Endothelial cell of umbilical vein (primary cell): Measurements from ENCODE around the gene KLHL6. TPM values are rescaled to one million over a fixed set of nuclear protein-coding genes. Genes with fewer than 3 reads are reported as not detected.
A peak's percentile ranks its signal among the peaks of the same experiment; 100 is the strongest.

Experiments
- BruUV-seq: library from RNA; stranded (reverse); fragments of 400-500 nt; replicated peaks from 2 replicates; lab custom pipeline; 2021; lab: Mats Ljungman, UMichigan
- CTCF ChIA-PET: fragments of 300-600, 350-600 bp; sonication (Branson Sonifier 250); formaldehyde crosslinking; loops from one replicate; lab custom pipeline; 2021; ENCODE audit warnings: antibody characterized with exemption, inconsistent platforms; lab: Charles Lee
- POLR2A ChIA-PET: fragments of 300-600, 350-600 bp; sonication (Branson Sonifier 250); formaldehyde crosslinking; loops from one replicate; lab custom pipeline; 2021; ENCODE audit warnings: antibody characterized with exemption, inconsistent platforms; lab: Charles Lee
- DNase-seq: peaks from one replicate; pipeline ENCODE4 v3.0.0-alpha.2; 2011; ENCODE audit warnings: low read depth, low spot score
- FAIRE-seq: peaks from 2 replicates; lab custom pipeline; 2011; peaks lifted over from hg19 to GRCh38; lab: Jason Lieb, UNC
- H2AFZ ChIP-seq: 2 replicates; pipeline ENCODE4 v1.6.0; 2012; ENCODE audit warnings: low read depth, low read length, control low read depth, inconsistent platforms
- H3K27ac ChIP-seq: 2 replicates; pipeline ENCODE4 v1.5.1; 2011; ENCODE audit warnings: low read depth, mild to moderate bottlenecking, control low read depth, low read length, moderate library complexity; ENCODE audit not compliant: insufficient read depth
- H3K27me3 ChIP-seq, 2 experiments: 2 replicates each; pipeline versions ENCODE4 v1.6.0 to v1.6.1; 2011; ENCODE audit warnings: low read length in 2 of 2, mixed read lengths in 1 of 2; ENCODE audit not compliant: control insufficient read depth in 2 of 2, insufficient read depth in 2 of 2
- H3K36me3 ChIP-seq, 2 experiments: 2 replicates in 1 of 2; 3 replicates in 1 of 2; pipeline ENCODE4 v1.5.1; 2011; ENCODE audit warnings: low read length in 2 of 2, mild to moderate bottlenecking in 1 of 2, moderate library complexity in 1 of 2; ENCODE audit not compliant: control insufficient read depth in 2 of 2, insufficient read depth in 2 of 2; ENCODE audit errors: extremely low read depth in 1 of 2
- H3K4me1 ChIP-seq: 3 replicates; pipeline ENCODE4 v1.5.1; 2011; ENCODE audit warnings: mild to moderate bottlenecking, low read length; ENCODE audit not compliant: control insufficient read depth, insufficient read depth; ENCODE audit errors: extremely low read depth
- H3K4me2 ChIP-seq: 2 replicates; pipeline ENCODE4 v1.6.1; 2011; ENCODE audit warnings: low read length, control low read depth, mixed read lengths; ENCODE audit not compliant: insufficient read depth
- H3K4me3 ChIP-seq, 3 experiments: fragments of 200-600 bp in 1 of 3; sonication (generic), shearing (Covaris generic) in 1 of 3; replicated peaks in 1 of 3; 2 replicates each; pipeline ENCODE4 v1.5.1; 2011 to 2016; ENCODE audit warnings: control low read depth in 3 of 3, low read length in 3 of 3, mild to moderate bottlenecking in 2 of 3, inconsistent platforms in 1 of 3, low read depth in 1 of 3, moderate library complexity in 1 of 3; ENCODE audit not compliant: insufficient read depth in 1 of 3
- H3K79me2 ChIP-seq: 2 replicates; pipeline ENCODE4 v1.6.0; 2012; ENCODE audit warnings: low read length, inconsistent platforms; ENCODE audit not compliant: control insufficient read depth, insufficient read depth
- H3K9ac ChIP-seq: replicated peaks from 2 replicates; pipeline ENCODE3; 2011; ENCODE audit warnings: low read length, control low read depth; ENCODE audit not compliant: insufficient read depth; ENCODE audit errors: extremely low read depth
- H3K9me1 ChIP-seq: replicated peaks from 3 replicates; pipeline ENCODE4 v1.6.0; 2011; ENCODE audit warnings: mild to moderate bottlenecking, low read length; ENCODE audit not compliant: control insufficient read depth, insufficient read depth; ENCODE audit errors: extremely low read depth
- H3K9me3 ChIP-seq: replicated peaks from 2 replicates; pipeline ENCODE4 v1.5.1; 2012; ENCODE audit warnings: low read length, inconsistent platforms; ENCODE audit not compliant: control insufficient read depth, insufficient read depth
- H4K20me1 ChIP-seq: replicated peaks from 2 replicates; pipeline ENCODE3; 2011; ENCODE audit warnings: mild to moderate bottlenecking, low read length; ENCODE audit not compliant: control insufficient read depth, insufficient read depth; ENCODE audit errors: extremely low read depth
- EZH2 ChIP-seq: IDR thresholded peaks from 2 replicates; pipeline ENCODE4 v1.6.1; 2012; ENCODE audit warnings: borderline replicate concordance, low read depth, mild to moderate bottlenecking, moderate library complexity, low read length, inconsistent platforms; ENCODE audit not compliant: severe bottlenecking
- FOS ChIP-seq: IDR thresholded peaks from 2 replicates; pipeline ENCODE4 v1.6.1; 2011; ENCODE audit warnings: mild to moderate bottlenecking, low read length, moderate library complexity, borderline replicate concordance; ENCODE audit not compliant: insufficient read depth
- GATA2 ChIP-seq: IDR thresholded peaks from 2 replicates; pipeline ENCODE4 v1.7.0; 2011; ENCODE audit warnings: low read depth, mild to moderate bottlenecking, moderate library complexity, mixed read lengths, low read length; ENCODE audit not compliant: insufficient read length, insufficient read depth
- JUN ChIP-seq: IDR thresholded peaks from 2 replicates; pipeline ENCODE4 v1.6.1; 2011; ENCODE audit warnings: borderline replicate concordance, low read depth; ENCODE audit not compliant: insufficient read length, insufficient read depth
- MYC ChIP-seq: IDR thresholded peaks from one replicate; pipeline ENCODE4 v1.6.1; 2011; ENCODE audit warnings: mild to moderate bottlenecking, low read depth, low read length
- POLR2A ChIP-seq: IDR thresholded peaks from 2 replicates; pipeline ENCODE4 v1.6.1; 2012; ENCODE audit warnings: low read depth, mild to moderate bottlenecking, control low read depth, low read length
- POLR2AphosphoS5 ChIP-seq: IDR thresholded peaks from 2 replicates; pipeline ENCODE4 v1.6.1; 2012; ENCODE audit warnings: low read depth, mild to moderate bottlenecking, control low read depth, low read length, moderate library complexity; ENCODE audit not compliant: insufficient read depth
- dilution Hi-C: fragments of 300-500 bp; cut with MboI; formaldehyde crosslinking; loops from one replicate; pipeline ENCODE4 v1.15.0; 2019; ENCODE audit warnings: low sequenced_read_pairs; ENCODE audit not compliant: extremely low pct_ligation_motif_present
- intact Hi-C: fragments of 100-400 bp; cut with micrococcal nuclease; formaldehyde crosslinking; loops from one replicate; pipeline ENCODE4 v1.10.0; 2022
- polyA plus RNA-seq, 4 experiments: library from polyadenylated mRNA; depleted of rRNA in 3 of 4; stranded (reverse) in 3 of 4; unstranded in 1 of 4; fragments of >200 nt; gene quantifications; 2 replicates each; pipeline versions ENCODE4 v1.2.1 to v1.2.3, GENCODE V29; 2011 to 2012; ENCODE audit warnings: missing spikeins in 1 of 4
- total RNA-seq: library from RNA; stranded (reverse); gene quantifications from 2 replicates; pipeline ENCODE4 v1.2.3, GENCODE V29; 2021
- TF ChIP-seq, protein P1 (sequence below): IDR thresholded peaks from 2 replicates; pipeline ENCODE4 v1.6.1; 2011; ENCODE audit not compliant: insufficient read depth, insufficient read length
- TF ChIP-seq, protein P2 (sequence below), 2 donors: IDR thresholded peaks; 1 replicate in 1 of 2; 2 replicates in 1 of 2; pipeline ENCODE4 v1.5.1; 2011; ENCODE audit warnings: low read length in 2 of 2, mild to moderate bottlenecking in 2 of 2, moderate library complexity in 2 of 2, control low read depth in 1 of 2, inconsistent platforms in 1 of 2, low read depth in 1 of 2; ENCODE audit not compliant: insufficient read depth in 1 of 2; ENCODE audit errors: extremely low read depth in 1 of 2

The KLHL6 gene
- total and polyA plus RNA-seq, 2 donors (not counting 3 experiments of a cell fraction or from before 2014, with no cell fraction given): 5.7 to 12.6 TPM

DNA sequence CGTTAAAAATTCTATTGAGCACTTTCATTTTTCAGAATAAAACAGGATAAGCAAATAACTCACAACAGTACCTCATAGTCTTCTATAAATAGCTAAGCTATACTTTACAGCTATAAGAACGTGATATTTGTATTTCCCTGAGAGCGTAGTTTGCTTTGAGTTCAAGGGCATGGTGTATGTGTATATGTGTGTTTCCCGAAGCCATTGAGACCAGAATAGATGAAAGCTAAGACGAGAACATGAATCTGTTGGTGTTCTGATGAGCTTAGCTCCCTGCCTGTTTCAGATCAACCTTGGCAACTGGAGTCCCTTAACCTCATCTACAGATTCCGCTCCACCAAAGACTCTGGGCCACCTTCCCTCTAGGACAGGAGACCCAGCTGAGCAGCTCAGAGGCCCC, 67.6 kb downstream of the KLHL6 start:
- no peaks in the 10 kb centered on the region for H3K9me1 ChIP-seq

DNA sequence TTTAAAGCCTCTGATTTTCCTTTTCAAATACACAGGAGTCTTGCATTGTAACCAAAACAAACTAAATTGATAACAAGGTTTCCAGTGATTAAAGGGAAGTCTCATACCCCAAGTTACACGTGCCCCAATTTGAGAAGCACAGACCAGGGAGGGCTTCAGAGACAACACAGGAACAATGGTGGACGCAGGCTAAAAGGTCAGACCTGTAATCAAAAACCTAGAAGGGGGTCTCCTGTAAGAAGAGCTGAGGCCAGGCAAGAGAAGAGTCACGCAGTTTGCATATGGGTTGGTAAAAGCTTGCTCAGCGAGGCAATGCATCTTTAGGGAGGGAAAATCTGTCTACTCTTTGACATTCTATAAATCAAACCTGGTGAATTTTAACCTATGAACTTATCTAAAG, 68.5 kb downstream of the KLHL6 start:
- no peaks in the 10 kb centered on the region for H3K27me3 ChIP-seq
- H3K9me1 ChIP-seq: no peaks in the 10 kb centered on the region
- no peak overlapping the region for H3K27ac ChIP-seq
- no peaks in the 10 kb centered on the region for H3K9me3 ChIP-seq
- ChIA-PET POLR2A (no interaction called here), CTCF (interaction anchor here (1.1 to 1.5 kb wide), 3 partner anchors 9 to 17 kb away, joined by 3 to 6 read pairs (median 3); no protein-coding TSS in a partner anchor)
- H3K9ac ChIP-seq: no peak overlapping the region
- no peak overlapping the region for H2AFZ ChIP-seq
- FAIRE-seq (no peak), DNase-seq (no peak)
- dilution Hi-C loops: no loop called here
- H3K4me1 ChIP-seq: peaks cover 6% of the 10 kb centered on the region
- H3K4me2 ChIP-seq: no peak overlapping the region
- H3K36me3 ChIP-seq: no peaks in the 10 kb centered on the region
- no peak for TF ChIP-seq MYC
- TF ChIP-seq, protein P1, sequence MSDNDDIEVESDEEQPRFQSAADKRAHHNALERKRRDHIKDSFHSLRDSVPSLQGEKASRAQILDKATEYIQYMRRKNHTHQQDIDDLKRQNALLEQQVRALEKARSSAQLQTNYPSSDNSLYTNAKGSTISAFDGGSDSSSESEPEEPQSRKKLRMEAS: no peak
- TF ChIP-seq, protein P2, sequence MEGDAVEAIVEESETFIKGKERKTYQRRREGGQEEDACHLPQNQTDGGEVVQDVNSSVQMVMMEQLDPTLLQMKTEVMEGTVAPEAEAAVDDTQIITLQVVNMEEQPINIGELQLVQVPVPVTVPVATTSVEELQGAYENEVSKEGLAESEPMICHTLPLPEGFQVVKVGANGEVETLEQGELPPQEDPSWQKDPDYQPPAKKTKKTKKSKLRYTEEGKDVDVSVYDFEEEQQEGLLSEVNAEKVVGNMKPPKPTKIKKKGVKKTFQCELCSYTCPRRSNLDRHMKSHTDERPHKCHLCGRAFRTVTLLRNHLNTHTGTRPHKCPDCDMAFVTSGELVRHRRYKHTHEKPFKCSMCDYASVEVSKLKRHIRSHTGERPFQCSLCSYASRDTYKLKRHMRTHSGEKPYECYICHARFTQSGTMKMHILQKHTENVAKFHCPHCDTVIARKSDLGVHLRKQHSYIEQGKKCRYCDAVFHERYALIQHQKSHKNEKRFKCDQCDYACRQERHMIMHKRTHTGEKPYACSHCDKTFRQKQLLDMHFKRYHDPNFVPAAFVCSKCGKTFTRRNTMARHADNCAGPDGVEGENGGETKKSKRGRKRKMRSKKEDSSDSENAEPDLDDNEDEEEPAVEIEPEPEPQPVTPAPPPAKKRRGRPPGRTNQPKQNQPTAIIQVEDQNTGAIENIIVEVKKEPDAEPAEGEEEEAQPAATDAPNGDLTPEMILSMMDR (IDR thresholded peaks at IDR 0.05; ENCODE audit: extremely low read depth in 1 of 2, insufficient read depth in 1 of 2, low read depth in 1 of 2, low read length in 2 of 2): no peak
- no peak for TF ChIP-seq GATA2
- TF ChIP-seq POLR2AphosphoS5: no peak
- TF ChIP-seq FOS: no peak
- TF ChIP-seq EZH2: no peak
- no peak for TF ChIP-seq JUN
- no peak for TF ChIP-seq POLR2A
- BruUV-seq: no TSS peak
- intact Hi-C loops: no loop called here
- H4K20me1 ChIP-seq: no peaks in the 10 kb centered on the region
- H3K79me2 ChIP-seq: no peaks in the 10 kb centered on the region
- H3K4me3 ChIP-seq: no peak overlapping the region

More for the DNA sequence above, 67.6 kb downstream of the KLHL6 start:
- Histone ChIP-seq H2AFZ (no peak overlapping the region), H3K27me3 (no peaks in the 10 kb centered on the region), H3K9me3 (no peaks in the 10 kb centered on the region), H3K36me3 (no peaks in the 10 kb centered on the region), H4K20me1 (no peaks in the 10 kb centered on the region), H3K27ac (no peak overlapping the region), H3K4me1 (peaks cover 6% of the 10 kb centered on the region), H3K4me2 (no peak overlapping the region), H3K79me2 (no peaks in the 10 kb centered on the region), H3K4me3 (no peak overlapping the region), H3K9ac (no peak overlapping the region)
- DNase-seq (no peak), FAIRE-seq (peak; percentile 33)
- dilution Hi-C loops (no loop called here), intact Hi-C loops (no loop called here)
- BruUV-seq: no TSS peak
- ChIA-PET POLR2A (interaction anchor here (0.7 kb wide), 1 partner anchor 8 kb away, joined by 3 read pairs; no protein-coding TSS in a partner anchor), CTCF (interaction anchor here (1.0 to 4.4 kb wide), 3 partner anchors 8 to 279 kb away, joined by 3 to 29 read pairs (median 3); no protein-coding TSS in a partner anchor)
- TF ChIP-seq, protein P2 (IDR thresholded peaks at IDR 0.05; ENCODE audit: extremely low read depth in 1 of 2, insufficient read depth in 1 of 2, low read depth in 1 of 2, low read length in 2 of 2): no peak
- TF ChIP-seq POLR2AphosphoS5: no peak
- TF ChIP-seq, protein P1: no peak
